Activated CD8-positive, alpha-beta T cell treated with anti-CD3 and anti-CD28 coated beads for 36 hours (primary cell): ENCODE data around the gene RPIA. TPM values are rescaled to one million over a fixed set of nuclear protein-coding genes. Genes with fewer than 3 reads are reported as not detected.

Experiments
- ATAC-seq: fragments of 200-7000 bp; cut with Tn5 transposase; one replicate; pipeline ENCODE4 v1.10.0; 2021; ENCODE audit warnings: mild to moderate bottlenecking, moderate library complexity
- CTCF ChIA-PET: fragments of 350-600 bp; sonication (Branson Sonifier 250); formaldehyde crosslinking; loops from one replicate; lab custom pipeline; 2021; ENCODE audit warnings: antibody characterized with exemption; lab: Charles Lee
- POLR2A ChIA-PET: fragments of 350-600 bp; sonication (Branson Sonifier 250); formaldehyde crosslinking; loops from one replicate; lab custom pipeline; 2021; ENCODE audit warnings: antibody characterized with exemption; lab: Charles Lee
- DNase-seq: peaks from one replicate; pipeline ENCODE4 v3.0.0-alpha.2; 2020
- H3K27ac Mint-ChIP-seq: one replicate; pipeline ENCODE4 v1.8.0; 2021; ENCODE audit warnings: mild to moderate bottlenecking, mixed read lengths
- H3K27me3 Mint-ChIP-seq: one replicate; pipeline ENCODE4 v1.8.0; 2021; ENCODE audit warnings: mixed read lengths
- H3K36me3 Mint-ChIP-seq: one replicate; pipeline ENCODE4 v1.8.0; 2021; ENCODE audit warnings: low read depth, mixed read lengths
- H3K4me1 Mint-ChIP-seq: one replicate; pipeline ENCODE4 v1.8.0; 2021; ENCODE audit warnings: low read depth, mixed read lengths
- H3K4me3 Mint-ChIP-seq: one replicate; pipeline ENCODE4 v1.8.0; 2021; ENCODE audit warnings: mild to moderate bottlenecking, moderate library complexity, mixed read lengths
- H3K9me3 Mint-ChIP-seq: one replicate; pipeline ENCODE4 v1.8.0; 2021; ENCODE audit warnings: mixed read lengths
- CTCF ChIP-seq: fragments of 200-600 bp; IDR thresholded peaks from one replicate; pipeline ENCODE4 v1.8.0; 2022; ENCODE audit warnings: antibody characterized with exemption, mild to moderate bottlenecking
- intact Hi-C: fragments of 100-400 bp; cut with micrococcal nuclease; formaldehyde crosslinking; loops from one replicate; pipeline ENCODE4 v1.10.0; 2022
- total RNA-seq, 2 experiments: library from RNA; stranded (reverse); gene quantifications; one replicate each; pipeline ENCODE4 v1.2.3, GENCODE V29; 2021

The RPIA gene
- total RNA-seq, 2 experiments from 2014 or later, result 79.4 to 81.0 TPM

GRCh38 chr2:88656690-88657089 lies 34.8 kb upstream of the RPIA start:
- Mint-ChIP-seq H3K27ac (no peak overlapping the region), H3K4me1 (no peaks in the 10 kb centered on the region), H3K9me3 (no peaks in the 10 kb centered on the region), H3K4me3 (no peak overlapping the region), H3K36me3 (no peaks in the 10 kb centered on the region), H3K27me3 (no peaks in the 10 kb centered on the region)
- ChIA-PET POLR2A (no interaction called here), CTCF (interaction anchor here (1.2 to 4.0 kb wide), 2 partner anchors 10 to 14 kb away, joined by 3 to 40 read pairs; no protein-coding TSS in a partner anchor)
- intact Hi-C loops, result no loop called here
- no peak for ATAC-seq
- no peak for TF ChIP-seq CTCF
- DNase-seq, result no peak

- Mint-ChIP-seq H3K27ac (no peak overlapping the region), H3K9me3 (no peaks in the 10 kb centered on the region), H3K27me3 (no peaks in the 10 kb centered on the region), H3K4me3 (no peak overlapping the region), H3K4me1 (no peaks in the 10 kb centered on the region), H3K36me3 (no peaks in the 10 kb centered on the region)
- TF ChIP-seq CTCF, result no peak
- intact Hi-C loops, result no loop called here
- CTCF ChIA-PET, result interaction anchor here (1.2 to 4.0 kb wide), 2 partner anchors 10 to 14 kb away, joined by 3 to 40 read pairs; no protein-coding TSS in a partner anchor
- POLR2A ChIA-PET, result no interaction called here
- DNase-seq, result no peak
- ATAC-seq, result no peak
Measured at GRCh38 chr2:88657131-88657530, 34.3 kb upstream of the RPIA start.

- DNase-seq (no peak), ATAC-seq (no peak)
- POLR2A ChIA-PET, result interaction anchor here (0.6 kb wide), 1 partner anchor 9 kb away, joined by 3 read pairs; no protein-coding TSS in a partner anchor
- no peaks in the 10 kb centered on the region for H3K4me1 Mint-ChIP-seq
- no peak overlapping the region for H3K4me3 Mint-ChIP-seq
- H3K9me3 Mint-ChIP-seq, result no peaks in the 10 kb centered on the region
- H3K27ac Mint-ChIP-seq, result no peak overlapping the region
- intact Hi-C loops, result no loop called here
- H3K27me3 Mint-ChIP-seq, result no peaks in the 10 kb centered on the region
- CTCF ChIA-PET, result interaction anchor here (4.0 kb wide), 1 partner anchor 12 kb away, joined by 40 read pairs; no protein-coding TSS in a partner anchor
- TF ChIP-seq CTCF, result no peak
- no peaks in the 10 kb centered on the region for H3K36me3 Mint-ChIP-seq
Measured at GRCh38 chr2:88658326-88658725, 33.1 kb upstream of the RPIA start.

GRCh38 chr2:88658881-88659537 lies 32.5 kb upstream of the RPIA start:
- H3K36me3 Mint-ChIP-seq, result no peaks in the 10 kb centered on the region
- intact Hi-C loops, result no loop called here
- no peaks in the 10 kb centered on the region for H3K4me1 Mint-ChIP-seq
- POLR2A ChIA-PET, result interaction anchor here (0.6 kb wide), 1 partner anchor 9 kb away, joined by 3 read pairs; no protein-coding TSS in a partner anchor
- no peak for TF ChIP-seq CTCF
- no peak for DNase-seq
- H3K4me3 Mint-ChIP-seq, result no peak overlapping the region
- H3K27ac Mint-ChIP-seq, result no peak overlapping the region
- H3K27me3 Mint-ChIP-seq, result no peaks in the 10 kb centered on the region
- CTCF ChIA-PET, result interaction anchor here (4.0 kb wide), 1 partner anchor 12 kb away, joined by 40 read pairs; no protein-coding TSS in a partner anchor
- ATAC-seq, result no peak
- no peaks in the 10 kb centered on the region for H3K9me3 Mint-ChIP-seq

- no peaks in the 10 kb centered on the region for H3K27me3 Mint-ChIP-seq
- ChIA-PET POLR2A (no interaction called here), CTCF (interaction anchor here (0.6 to 4.0 kb wide), 2 partner anchors 11 to 149 kb away, joined by 4 to 40 read pairs; no protein-coding TSS in a partner anchor)
- no peak overlapping the region for H3K27ac Mint-ChIP-seq
- TF ChIP-seq CTCF, result no peak
- H3K36me3 Mint-ChIP-seq, result no peaks in the 10 kb centered on the region
- H3K4me1 Mint-ChIP-seq, result no peaks in the 10 kb centered on the region
- no peak for ATAC-seq
- H3K9me3 Mint-ChIP-seq, result no peaks in the 10 kb centered on the region
- intact Hi-C loops, result no loop called here
- H3K4me3 Mint-ChIP-seq, result no peak overlapping the region
- no peak for DNase-seq
Measured at GRCh38 chr2:88659538-88659915, 31.9 kb upstream of the RPIA start.
